ENCODE data around the gene GLIS1.

DNA sequence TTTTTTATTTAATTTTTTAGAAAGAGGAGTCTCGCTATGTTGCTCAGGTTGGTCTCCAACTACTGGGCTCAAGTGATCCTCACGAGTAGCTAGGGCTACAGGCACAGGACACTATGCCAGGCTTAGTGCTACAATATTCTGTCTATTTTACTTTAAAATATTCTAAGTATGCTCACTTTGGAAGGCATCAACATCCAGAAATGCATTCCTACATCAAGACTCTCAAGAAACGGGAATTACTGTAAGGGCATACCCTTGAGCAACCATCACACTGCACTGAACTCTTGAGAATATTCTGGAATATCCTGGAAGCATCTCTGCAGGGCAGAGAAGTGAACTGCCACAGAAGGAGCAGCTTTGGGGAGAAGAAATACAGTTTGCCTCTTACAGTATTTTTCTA is 280.3 kb downstream of the GLIS1 start:
- TF ChIP-seq EZH2 (IDR thresholded peaks at IDR 0.05; ENCODE audit: insufficient read depth, poor library complexity, severe bottlenecking): no peak
- TF ChIP-seq EZH2phosphoT487 (IDR thresholded peaks at IDR 0.05; ENCODE audit: insufficient read depth, low read depth): no peak

Measured in GM23248 (cell line).